T-helper 22 cell (primary cell): ENCODE results near the gene BRF1.

ENCODE experiments used
- DNase-seq: peaks from one replicate; pipeline ENCODE4 v3.0.0-alpha.2; 2020; ENCODE audit warnings: low read depth

Gene BRF1

DNA sequence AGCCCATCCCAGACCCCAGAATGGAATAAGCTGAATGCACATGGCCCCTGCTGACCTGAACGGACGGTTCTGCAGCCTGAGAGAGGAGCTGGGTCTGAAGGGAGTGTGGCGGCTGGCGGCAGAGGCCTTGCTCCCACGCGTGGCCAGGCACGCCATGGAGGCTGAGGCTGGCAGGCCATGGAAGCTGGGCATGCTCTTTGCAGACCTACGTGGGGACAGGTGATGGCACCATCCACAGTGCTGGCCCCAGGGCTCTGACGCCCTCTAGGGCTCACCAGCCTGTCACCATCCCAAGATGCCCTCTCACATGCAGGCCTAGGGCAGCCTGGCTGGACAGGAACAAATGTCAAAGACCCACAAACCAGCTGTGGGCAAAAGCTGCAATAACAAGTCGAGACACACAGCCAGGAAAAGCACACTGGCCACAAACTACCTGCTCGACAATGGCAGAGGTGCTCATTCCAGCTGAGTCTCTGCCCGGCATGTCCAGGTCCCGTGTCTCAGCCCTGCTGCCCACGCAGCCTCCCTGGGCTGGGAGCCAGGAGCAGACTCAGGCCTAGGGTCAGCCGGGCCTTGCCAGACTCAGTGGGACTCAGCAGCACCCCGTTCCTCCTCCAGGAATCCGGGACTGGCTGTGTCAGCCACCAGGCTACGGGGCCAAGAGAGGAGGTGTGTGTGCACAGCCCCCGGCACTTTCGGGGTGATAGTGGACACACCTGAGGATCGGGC lies 32.8 kb downstream of the BRF1 start:
- no peak for DNase-seq

- no peak for DNase-seq
These were observed 39.0 kb downstream of the BRF1 start for GRCh38 chr14:105261781-105262180.

DNA sequence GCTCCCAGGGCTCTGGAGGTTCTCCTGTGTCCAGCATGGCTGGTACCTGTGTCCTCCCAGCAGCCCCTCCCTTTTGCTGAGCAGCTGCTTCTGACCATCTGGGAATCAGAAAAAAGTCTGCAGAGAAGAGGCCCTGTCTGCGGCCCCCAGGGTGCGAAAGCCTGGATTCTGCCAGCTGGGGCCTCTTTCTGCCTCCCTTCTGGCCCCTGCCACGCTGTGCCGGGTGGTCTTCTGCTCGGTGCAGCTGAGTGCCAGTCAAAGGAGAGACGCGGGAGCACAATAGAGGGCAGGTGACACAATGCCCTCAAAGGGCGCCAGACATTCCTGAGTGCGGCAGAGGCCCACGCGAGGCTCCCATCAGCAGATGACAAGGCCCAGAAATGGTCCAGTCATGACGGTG lies 39.8 kb downstream of the BRF1 start:
- no peak for DNase-seq

GRCh38 chr14:105258846-105259245 lies 42.0 kb downstream of the BRF1 start:
- no peak for DNase-seq

DNA sequence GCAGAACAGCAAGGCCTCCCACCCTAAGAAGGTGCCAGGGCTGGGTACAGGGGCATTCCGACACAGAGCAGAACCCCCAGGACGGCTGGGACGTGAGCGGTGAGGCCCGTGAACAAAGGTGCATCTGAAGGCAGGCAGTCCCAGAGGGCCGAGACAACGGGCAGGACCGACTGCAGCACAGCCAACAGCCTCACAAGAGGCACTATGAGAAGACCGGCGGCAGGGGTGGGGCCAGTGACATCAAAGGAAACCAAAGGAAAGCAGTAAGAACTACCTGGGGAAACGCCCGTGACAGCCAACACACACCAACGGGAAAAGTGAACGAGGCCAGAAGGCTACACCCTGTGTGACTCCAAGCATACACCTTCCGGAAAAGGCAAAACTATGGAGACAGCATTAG lies 43.3 kb downstream of the BRF1 start:
- DNase-seq = no peak

GRCh38 chr14:105256292-105256960 lies 44.4 kb downstream of the BRF1 start:
- DNase-seq = no peak

GRCh38 chr14:105255021-105255507 lies 45.7 kb downstream of the BRF1 start:
- no peak for DNase-seq

DNA sequence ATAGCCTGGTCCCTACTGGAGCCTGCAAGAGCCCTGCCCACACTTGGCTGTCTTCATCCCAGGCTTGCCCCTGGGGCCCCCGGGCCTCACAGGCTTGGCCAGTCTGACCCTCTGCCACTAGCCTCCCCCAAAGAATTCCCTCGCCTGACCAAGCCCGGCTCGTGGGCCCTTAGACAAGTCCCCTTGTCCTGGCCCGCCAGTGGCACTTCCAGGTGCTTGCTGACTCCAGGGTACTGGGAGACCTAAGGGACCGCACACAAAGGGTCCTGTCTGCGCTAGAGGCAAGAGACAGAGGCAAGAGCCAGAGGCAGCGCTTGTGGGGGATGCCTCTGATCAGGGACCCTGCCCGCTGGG lies 47.5 kb downstream of the BRF1 start:
- DNase-seq = no peak

- DNase-seq = no peak
These were observed 48.1 kb downstream of the BRF1 start for GRCh38 chr14:105252552-105253328.

GRCh38 chr14:105251920-105252319 lies 48.9 kb downstream of the BRF1 start:
- DNase-seq = no peak

DNA sequence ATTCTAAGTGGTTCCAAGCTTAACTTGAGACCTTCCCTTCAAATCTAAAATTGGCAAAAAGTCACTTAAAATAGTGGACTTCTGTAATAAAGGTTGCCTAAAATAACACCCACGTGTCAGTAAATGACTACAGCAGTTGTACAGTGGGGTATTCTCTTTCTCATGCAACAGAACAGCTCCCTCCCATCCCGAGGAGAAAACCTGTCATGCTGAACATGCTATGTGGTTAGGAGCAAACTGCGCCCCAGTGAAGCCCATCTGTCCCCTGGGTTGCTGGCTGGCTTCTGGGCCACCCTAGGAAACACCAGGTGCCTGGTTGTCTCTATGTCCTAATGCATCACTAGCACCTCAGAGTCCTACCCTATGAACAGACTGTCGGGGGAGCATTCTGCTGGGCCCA lies 49.8 kb downstream of the BRF1 start:
- DNase-seq = no peak

GRCh38 chr14:105250008-105250366 lies 50.8 kb downstream of the BRF1 start:
- no peak for DNase-seq

DNA sequence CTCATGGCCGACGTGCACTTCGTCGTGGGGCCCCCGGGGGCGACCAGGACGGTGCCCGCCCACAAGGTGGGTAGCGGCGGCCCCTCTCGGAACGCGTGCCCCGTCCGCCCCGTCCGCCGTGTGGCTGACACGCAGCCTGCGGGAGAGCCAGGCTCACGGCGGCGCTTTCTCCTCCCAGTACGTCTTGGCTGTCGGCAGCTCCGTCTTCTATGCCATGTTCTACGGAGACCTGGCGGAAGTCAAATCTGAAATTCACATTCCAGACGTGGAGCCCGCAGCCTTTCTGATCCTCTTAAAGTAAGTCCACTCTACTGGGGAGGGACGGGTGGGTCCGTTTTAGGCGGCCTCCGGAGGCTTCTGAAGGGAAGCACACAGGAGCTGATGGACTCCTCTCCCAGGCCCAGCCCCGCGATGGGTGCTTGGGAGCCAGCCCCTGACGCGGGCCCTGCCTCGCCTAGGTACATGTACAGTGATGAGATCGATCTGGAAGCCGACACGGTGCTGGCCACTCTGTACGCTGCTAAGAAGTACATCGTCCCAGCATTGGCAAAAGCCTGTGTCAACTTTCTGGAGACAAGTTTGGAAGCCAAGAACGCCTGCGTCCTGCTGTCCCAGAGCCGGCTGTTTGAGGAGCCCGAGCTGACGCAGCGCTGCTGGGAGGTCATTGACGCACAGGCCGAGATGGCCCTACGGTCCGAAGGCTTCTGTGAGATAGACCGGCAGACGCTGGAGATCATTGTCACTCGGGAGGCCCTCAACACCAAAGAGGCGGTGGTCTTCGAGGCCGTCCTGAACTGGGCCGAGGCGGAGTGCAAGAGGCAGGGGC lies 51.4 kb downstream of the BRF1 start:
- no peak for DNase-seq

DNA sequence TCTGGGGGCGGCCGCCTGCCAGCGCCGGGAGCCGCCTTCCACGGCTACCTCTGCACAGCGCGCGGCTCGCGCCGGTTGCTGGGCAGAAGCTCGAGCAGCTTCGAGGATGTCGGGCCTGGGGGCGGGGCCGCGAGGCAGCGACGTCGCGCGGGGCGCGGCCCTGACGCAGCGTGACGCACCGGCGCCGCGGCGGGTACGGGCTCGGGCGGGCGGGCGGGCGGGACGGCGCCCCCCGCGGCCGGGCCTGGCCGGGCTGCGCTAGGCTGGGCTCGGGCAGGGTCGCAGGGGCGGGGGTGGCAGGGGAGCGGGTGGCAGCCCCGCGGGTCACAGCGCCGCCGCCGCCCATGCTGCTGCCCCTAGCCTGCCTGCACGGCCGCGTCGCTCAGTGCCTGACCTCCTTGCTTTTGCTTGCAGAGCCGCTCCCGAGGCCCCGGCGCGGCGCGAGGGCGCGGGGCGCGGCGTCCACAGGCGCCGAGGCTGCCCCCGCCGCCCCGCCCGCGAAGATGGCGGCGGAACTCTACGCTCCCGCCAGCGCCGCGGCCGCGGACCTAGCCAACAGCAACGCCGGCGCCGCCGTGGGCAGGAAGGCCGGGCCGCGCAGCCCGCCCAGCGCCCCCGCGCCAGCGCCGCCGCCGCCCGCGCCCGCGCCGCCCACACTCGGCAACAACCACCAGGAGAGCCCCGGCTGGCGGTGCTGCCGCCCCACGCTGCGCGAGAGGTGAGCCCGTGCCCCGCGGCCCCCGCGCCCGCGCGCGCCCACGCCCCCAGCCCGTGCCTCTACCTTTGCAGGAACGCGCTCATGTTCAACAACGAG lies 52.2 kb downstream of the BRF1 start, which contains the start of gene BTBD6:
Gene BTBD6, plus strand, starts transcription at position 166 of the 814 bp plus-strand sequence. Its CDS starts 179 bp downstream, at position 345.
- DNase-seq = peak; percentile 80

GRCh38 chr14:105247715-105248367 lies 53.0 kb downstream of the BRF1 start:
- DNase-seq = no peak

- no peak for DNase-seq
These were observed 53.8 kb downstream of the BRF1 start for GRCh38 chr14:105247026-105247425.

DNA sequence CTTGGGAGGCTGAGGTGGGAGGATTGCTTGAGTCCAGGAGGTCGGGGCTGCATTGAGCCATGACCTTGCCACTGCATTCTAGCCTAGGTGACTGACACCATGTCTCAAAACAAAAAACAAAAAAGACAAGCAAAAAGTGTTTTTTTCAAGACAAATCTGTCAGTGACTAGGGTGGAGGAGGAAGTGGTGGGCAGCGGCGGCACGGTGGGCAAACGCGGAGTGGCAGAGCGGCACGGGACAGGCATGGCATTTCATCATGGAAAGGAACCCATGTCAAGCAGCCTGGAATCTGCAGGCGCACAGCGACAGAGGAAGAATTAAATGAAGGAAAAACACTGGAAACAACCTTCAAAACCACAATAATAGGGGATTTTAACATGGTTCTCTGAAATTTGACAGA lies 56.5 kb downstream of the BRF1 start:
- no peak for DNase-seq

DNA sequence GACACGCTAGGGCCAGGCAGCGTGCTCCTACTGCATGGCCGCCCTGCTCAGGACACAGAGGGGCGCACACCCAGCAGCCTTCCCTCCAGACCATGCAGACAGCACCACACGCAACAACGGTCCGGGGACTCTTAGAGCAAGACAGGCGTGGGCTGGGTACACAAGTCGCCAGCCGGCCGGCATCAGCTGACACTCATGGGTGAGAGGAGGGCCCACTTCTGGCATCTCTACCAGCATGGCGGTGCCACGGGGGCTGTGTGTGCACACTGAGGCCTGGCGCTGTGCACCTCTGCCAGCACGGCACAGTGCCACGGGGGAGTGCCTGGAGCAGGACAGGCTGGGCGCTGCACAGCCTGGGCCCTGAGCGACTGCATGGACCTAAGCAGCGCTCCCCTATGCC lies 59.2 kb downstream of the BRF1 start:
- no peak for DNase-seq

DNA sequence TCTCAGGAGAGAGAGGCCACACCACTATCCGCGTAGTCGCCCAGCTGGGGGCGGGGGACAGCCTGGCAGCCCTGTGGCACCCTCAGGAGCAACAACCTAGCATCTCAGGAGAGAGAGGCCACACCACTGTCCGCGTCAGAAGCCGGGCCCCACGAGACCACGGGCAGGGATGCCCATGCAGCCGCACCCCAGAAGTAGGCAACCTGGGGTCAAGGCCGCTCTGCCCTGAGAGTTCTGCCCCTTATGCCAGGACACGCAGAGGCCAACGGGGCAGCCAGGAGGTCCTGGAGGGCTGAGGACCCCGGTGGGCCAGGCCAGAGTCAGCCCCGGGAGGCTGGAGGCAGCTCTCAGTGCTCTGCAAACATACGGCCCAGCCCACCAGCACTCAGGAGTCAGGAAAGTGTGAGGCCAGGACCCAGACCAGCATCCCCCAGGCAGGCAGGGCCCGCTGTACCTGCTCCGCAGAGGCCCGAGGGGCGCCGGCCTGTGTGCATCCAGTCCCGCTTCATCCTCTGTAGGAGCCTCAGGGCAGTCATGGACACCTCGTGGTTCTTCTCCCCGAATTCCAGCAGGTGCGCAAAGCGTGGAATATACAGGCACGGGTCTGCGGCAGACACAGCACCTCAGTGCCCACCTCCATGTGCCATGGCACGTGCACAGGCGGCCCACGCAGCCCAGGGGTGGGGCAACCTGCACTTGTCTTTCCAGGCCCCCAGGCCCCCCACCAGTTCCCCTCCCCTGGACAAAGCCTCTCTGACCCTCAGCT lies 59.8 kb downstream of the BRF1 start:
- no peak for DNase-seq

- no peak for DNase-seq
These were observed 71.6 kb downstream of the BRF1 start for GRCh38 chr14:105229099-105229655.
